OCI-LY7 (cell line): ENCODE results near the gene DOLPP1. TPM values are rescaled to one million over a fixed set of nuclear protein-coding genes. Genes with fewer than 3 reads are reported as not detected.

Experiments
- BruUV-seq: library from RNA; stranded (reverse); fragments of 400-500 nt; replicated peaks from 2 replicates; lab custom pipeline; 2021; lab: Mats Ljungman, UMichigan
- CTCF ChIA-PET: fragments of 300-600 bp; sonication (Branson Sonifier 250); formaldehyde crosslinking; loops from one replicate; lab custom pipeline; 2022; ENCODE audit warnings: antibody characterized with exemption; ENCODE audit not compliant: unreplicated experiment; lab: Charles Lee
- POLR2A ChIA-PET: fragments of 300-600 bp; sonication (Branson Sonifier 250); formaldehyde crosslinking; loops from one replicate; lab custom pipeline; 2022; ENCODE audit warnings: antibody characterized with exemption; lab: Charles Lee
- DNase-seq: peaks from one replicate; pipeline ENCODE4 v3.0.0-alpha.2; 2015; ENCODE audit warnings: low spot score
- H2AFZ ChIP-seq: fragments of 200-600 bp; sonication (generic), shearing (Covaris generic); 2 replicates; pipeline ENCODE4 v1.6.1; 2014; ENCODE audit warnings: mild to moderate bottlenecking, antibody characterized with exemption, low read length, moderate library complexity
- H3K27ac ChIP-seq: fragments of 200-600 bp; sonication (generic); 2 replicates; pipeline ENCODE4 v1.5.1; 2014; ENCODE audit warnings: mixed run types, low read depth, mild to moderate bottlenecking, moderate library complexity, low read length, inconsistent platforms; ENCODE audit not compliant: poor library complexity, severe bottlenecking
- H3K36me3 ChIP-seq: fragments of 200-600 bp; sonication (generic); 2 replicates; pipeline ENCODE4 v1.6.1; 2014; ENCODE audit warnings: mild to moderate bottlenecking, antibody characterized with exemption, low read length, moderate library complexity, mixed read lengths; ENCODE audit not compliant: insufficient read depth
- H3K4me1 ChIP-seq: fragments of 200-600 bp; sonication (generic); 2 replicates; pipeline ENCODE4 v1.5.1; 2014; ENCODE audit warnings: mild to moderate bottlenecking, low read length; ENCODE audit not compliant: insufficient read depth, poor library complexity, severe bottlenecking
- H3K4me2 ChIP-seq: fragments of 200-600 bp; sonication (generic); 2 replicates; pipeline ENCODE4 v1.6.1; 2014; ENCODE audit warnings: mild to moderate bottlenecking, low read length
- H3K4me3 ChIP-seq: fragments of 200-600 bp; sonication (generic); 2 replicates; pipeline ENCODE4 v1.5.1; 2014; ENCODE audit warnings: mild to moderate bottlenecking, low read depth, low read length; ENCODE audit not compliant: poor library complexity, severe bottlenecking
- H3K79me2 ChIP-seq: fragments of 200-600 bp; sonication (generic); 2 replicates; pipeline ENCODE4 v1.6.1; 2016; ENCODE audit warnings: low read depth, mild to moderate bottlenecking, low read length, moderate library complexity, mixed read lengths; ENCODE audit not compliant: insufficient read depth
- H3K9me2 ChIP-seq: fragments of 200-600 bp; sonication (generic); 2 replicates; pipeline ENCODE4 v1.6.1; 2016; ENCODE audit warnings: mild to moderate bottlenecking, low read length, mixed read lengths; ENCODE audit not compliant: insufficient read depth
- H3K9me3 ChIP-seq: fragments of 200-600 bp; sonication (generic); 2 replicates; pipeline ENCODE4 v1.6.1; 2014; ENCODE audit warnings: mild to moderate bottlenecking, mixed run types, low read length, mixed read lengths
- H4K20me1 ChIP-seq: fragments of 200-600 bp; sonication (generic); 2 replicates; pipeline ENCODE4 v1.6.1; 2014; ENCODE audit warnings: mild to moderate bottlenecking, antibody characterized with exemption, low read length, moderate library complexity, mixed read lengths; ENCODE audit not compliant: insufficient read depth
- EZH2phosphoT487 ChIP-seq: fragments of 200-600 bp; sonication (generic); IDR thresholded peaks from 2 replicates; pipeline ENCODE4 v1.6.1; 2018; ENCODE audit warnings: low read depth, borderline replicate concordance, mild to moderate bottlenecking, mixed run types, antibody characterized with exemption, low read length, moderate library complexity, mixed read lengths
- intact Hi-C: fragments of 100-400 bp; cut with micrococcal nuclease; formaldehyde crosslinking; loops from one replicate; pipeline ENCODE4 v1.10.0; 2022; ENCODE audit not compliant: unreplicated experiment
- total RNA-seq, 2 experiments: library from RNA; depleted of rRNA in 1 of 2; stranded (reverse); fragments of >200 nt in 1 of 2; shearing (Covaris generic) in 1 of 2; gene quantifications; 2 replicates each; pipeline ENCODE4 v1.2.3, GENCODE V29; 2014 to 2022
- TF ChIP-seq, protein P1 (sequence below): fragments of 200-600 bp; sonication (generic); conservative IDR thresholded peaks from 2 replicates; pipeline ENCODE4 v1.5.1; 2014; ENCODE audit warnings: mild to moderate bottlenecking, antibody characterized with exemption, low read length, moderate library complexity, mixed read lengths

Gene DOLPP1
- total RNA-seq, 2 experiments from 2014 or later = 16.9 TPM

DNA sequence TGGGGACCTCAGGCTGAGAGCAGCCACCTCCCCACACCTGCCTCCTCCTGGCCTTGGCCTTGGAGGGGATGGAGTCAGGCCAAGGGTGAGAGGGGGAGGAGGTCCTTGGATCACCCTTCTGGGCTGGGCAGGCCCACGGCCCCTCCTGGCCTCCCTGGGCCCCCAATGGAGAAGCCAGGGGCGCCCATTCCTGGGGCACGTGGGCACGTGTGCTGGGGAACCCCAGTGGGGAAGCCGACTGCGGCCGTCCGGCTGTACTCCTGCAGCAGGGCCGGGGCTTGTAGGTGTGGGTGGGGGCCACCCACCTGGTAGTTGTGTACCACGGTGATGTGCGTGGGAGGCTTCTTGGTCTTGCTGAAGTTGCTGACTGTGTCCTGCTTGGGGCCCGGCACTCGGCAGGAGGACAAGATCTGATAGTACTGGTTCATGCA is 21.2 kb downstream of the DOLPP1 start:
- H3K9me2 ChIP-seq = no peaks in the 10 kb centered on the region
- BruUV-seq = no TSS peak
- ChIA-PET CTCF (no interaction called here), POLR2A (no interaction called here)
- H3K9me3 ChIP-seq = no peaks in the 10 kb centered on the region
- H3K79me2 ChIP-seq = no peaks in the 10 kb centered on the region
- no peak for DNase-seq
- H3K4me3 ChIP-seq = no peak overlapping the region
- no peaks in the 10 kb centered on the region for H3K4me1 ChIP-seq
- no peaks in the 10 kb centered on the region for H3K36me3 ChIP-seq
- no peaks in the 10 kb centered on the region for H4K20me1 ChIP-seq
- H2AFZ ChIP-seq = no peak overlapping the region
- H3K4me2 ChIP-seq = no peak overlapping the region
- TF ChIP-seq EZH2phosphoT487 = no peak
- TF ChIP-seq, protein P1, sequence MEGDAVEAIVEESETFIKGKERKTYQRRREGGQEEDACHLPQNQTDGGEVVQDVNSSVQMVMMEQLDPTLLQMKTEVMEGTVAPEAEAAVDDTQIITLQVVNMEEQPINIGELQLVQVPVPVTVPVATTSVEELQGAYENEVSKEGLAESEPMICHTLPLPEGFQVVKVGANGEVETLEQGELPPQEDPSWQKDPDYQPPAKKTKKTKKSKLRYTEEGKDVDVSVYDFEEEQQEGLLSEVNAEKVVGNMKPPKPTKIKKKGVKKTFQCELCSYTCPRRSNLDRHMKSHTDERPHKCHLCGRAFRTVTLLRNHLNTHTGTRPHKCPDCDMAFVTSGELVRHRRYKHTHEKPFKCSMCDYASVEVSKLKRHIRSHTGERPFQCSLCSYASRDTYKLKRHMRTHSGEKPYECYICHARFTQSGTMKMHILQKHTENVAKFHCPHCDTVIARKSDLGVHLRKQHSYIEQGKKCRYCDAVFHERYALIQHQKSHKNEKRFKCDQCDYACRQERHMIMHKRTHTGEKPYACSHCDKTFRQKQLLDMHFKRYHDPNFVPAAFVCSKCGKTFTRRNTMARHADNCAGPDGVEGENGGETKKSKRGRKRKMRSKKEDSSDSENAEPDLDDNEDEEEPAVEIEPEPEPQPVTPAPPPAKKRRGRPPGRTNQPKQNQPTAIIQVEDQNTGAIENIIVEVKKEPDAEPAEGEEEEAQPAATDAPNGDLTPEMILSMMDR = no peak
- no peak overlapping the region for H3K27ac ChIP-seq
- intact Hi-C loops = no loop called here

DNA sequence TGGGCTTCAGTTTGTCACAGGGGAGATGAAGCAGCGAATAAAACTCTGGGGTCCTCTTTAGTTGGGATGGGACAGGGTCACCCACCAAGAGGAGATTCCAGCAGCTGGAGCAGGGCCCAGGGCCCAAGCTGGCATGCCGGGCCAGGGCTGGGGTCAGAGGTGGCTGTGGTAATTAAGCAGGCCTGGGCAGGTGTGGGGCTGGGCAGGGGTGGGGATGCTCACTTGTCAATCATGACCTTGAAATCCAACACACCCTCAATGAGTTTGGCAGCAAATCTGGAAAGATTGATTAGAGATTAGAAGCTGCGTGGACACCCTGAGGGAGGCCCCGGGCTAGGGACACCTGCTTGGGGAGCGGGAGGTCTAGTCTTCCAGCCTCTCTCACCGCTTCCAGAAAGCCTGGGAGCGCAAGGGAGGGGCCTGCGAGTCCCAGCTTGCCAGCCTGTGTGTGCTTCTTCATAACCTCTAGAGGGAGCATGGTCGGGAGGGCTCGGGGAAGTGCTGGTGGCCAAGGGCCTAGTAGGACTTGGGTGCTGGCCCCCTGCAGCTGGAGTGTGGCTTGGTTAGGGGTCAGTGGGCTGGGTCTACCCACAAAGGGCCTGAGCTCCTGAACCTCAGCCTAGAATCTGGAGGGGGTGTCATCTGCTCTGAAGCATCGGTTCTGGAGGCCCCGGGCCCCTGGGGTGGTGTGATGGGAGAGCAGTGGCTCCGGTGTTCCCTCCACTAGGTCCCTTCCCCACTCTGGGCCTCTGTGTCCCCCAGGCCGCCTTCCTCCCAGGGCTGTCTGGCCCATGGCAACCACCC is 22.1 kb downstream of the DOLPP1 start:
- DNase-seq = peak; percentile 63
- TF ChIP-seq, protein P1 = peak; percentile 76
- TF ChIP-seq EZH2phosphoT487 = no peak
- Histone ChIP-seq H3K79me2 (no peaks in the 10 kb centered on the region), H3K27ac (no peak overlapping the region), H3K9me2 (no peaks in the 10 kb centered on the region), H2AFZ (no peak overlapping the region), H3K4me1 (no peaks in the 10 kb centered on the region), H4K20me1 (no peaks in the 10 kb centered on the region), H3K36me3 (no peaks in the 10 kb centered on the region), H3K4me2 (no peak overlapping the region), H3K9me3 (no peaks in the 10 kb centered on the region), H3K4me3 (no peak overlapping the region)
- ChIA-PET CTCF (interaction anchor here (0.5 to 0.6 kb wide), 2 partner anchors 38 to 444 kb away, joined by 3 to 5 read pairs; no protein-coding TSS in a partner anchor), POLR2A (no interaction called here)
- intact Hi-C loops = no loop called here
- no TSS peak for BruUV-seq

DNA sequence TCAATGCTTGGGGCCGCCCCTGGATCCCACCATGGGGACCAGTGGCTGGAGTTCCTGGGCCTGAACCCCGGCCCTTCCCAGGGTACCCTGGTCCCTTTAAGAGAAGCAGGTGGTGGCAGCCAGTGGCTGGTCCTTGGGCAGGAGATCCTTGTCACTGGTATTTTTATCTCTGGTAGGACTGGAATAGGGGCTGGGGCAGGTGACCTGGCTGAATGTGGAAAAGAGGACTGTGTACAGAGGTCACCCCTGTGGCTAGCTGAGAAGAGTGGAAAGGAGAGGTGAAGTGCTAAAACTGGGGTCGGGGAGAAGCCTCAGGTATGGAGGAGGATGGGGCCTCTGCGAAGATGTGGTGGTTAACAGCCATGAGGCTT is 22.7 kb downstream of the DOLPP1 start:
- no peak overlapping the region for H3K27ac ChIP-seq
- BruUV-seq = no TSS peak
- H3K4me1 ChIP-seq = no peaks in the 10 kb centered on the region
- CTCF ChIA-PET = interaction anchor here (0.6 kb wide), 1 partner anchor 445 kb away, joined by 5 read pairs; no protein-coding TSS in a partner anchor
- POLR2A ChIA-PET = interaction anchor here (0.6 kb wide), 1 partner anchor 53 kb away, joined by 7 read pairs; no protein-coding TSS in a partner anchor
- H3K4me3 ChIP-seq = no peak overlapping the region
- no peak for DNase-seq
- H3K4me2 ChIP-seq = no peak overlapping the region
- H2AFZ ChIP-seq = no peak overlapping the region
- no peaks in the 10 kb centered on the region for H3K9me2 ChIP-seq
- TF ChIP-seq, protein P1 = no peak
- TF ChIP-seq EZH2phosphoT487 = no peak
- no peaks in the 10 kb centered on the region for H3K79me2 ChIP-seq
- H3K36me3 ChIP-seq = no peaks in the 10 kb centered on the region
- H3K9me3 ChIP-seq = no peaks in the 10 kb centered on the region
- no peaks in the 10 kb centered on the region for H4K20me1 ChIP-seq
- intact Hi-C loops = no loop called here
